ENCODE measurements around the gene KRT23. TPM values are rescaled to one million over a fixed set of nuclear protein-coding genes. Genes with fewer than 3 reads are reported as not detected.

Gene KRT23
- under 0.01 TPM in 1 of 2 replicates, not detected in the other for total RNA-seq

GRCh38 chr17:40937384-40937819 lies at the start of gene KRT23:
KRT23 (minus strand) TSS chr17:40937646; CDS start chr17:40936603, 1,043 bp downstream.

DNA sequence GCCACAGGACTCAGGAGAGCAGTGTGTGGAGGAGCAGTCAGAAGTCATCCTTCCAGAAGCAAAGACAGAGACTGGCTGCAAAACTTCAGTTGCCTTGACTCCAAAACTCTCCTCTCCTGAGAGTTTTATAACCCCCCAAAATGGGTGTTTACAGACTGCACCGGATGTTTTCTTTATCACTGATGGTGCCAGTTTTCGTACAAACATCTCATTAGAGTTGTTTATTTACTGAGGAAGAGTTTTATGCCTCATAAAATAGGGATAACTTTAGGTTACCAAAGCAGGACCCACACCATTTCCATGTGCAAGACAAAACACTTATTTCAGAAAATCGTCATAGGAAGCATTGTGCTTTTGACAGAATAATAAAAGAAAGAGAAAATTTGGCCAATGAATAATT lies 46.8 kb upstream of the KRT23 start, which contains the start of gene KRT40:
KRT40 (minus strand) TSS at position 101 of the 400 bp plus-strand sequence; CDS start at position 48, 53 bp downstream.

DNA sequence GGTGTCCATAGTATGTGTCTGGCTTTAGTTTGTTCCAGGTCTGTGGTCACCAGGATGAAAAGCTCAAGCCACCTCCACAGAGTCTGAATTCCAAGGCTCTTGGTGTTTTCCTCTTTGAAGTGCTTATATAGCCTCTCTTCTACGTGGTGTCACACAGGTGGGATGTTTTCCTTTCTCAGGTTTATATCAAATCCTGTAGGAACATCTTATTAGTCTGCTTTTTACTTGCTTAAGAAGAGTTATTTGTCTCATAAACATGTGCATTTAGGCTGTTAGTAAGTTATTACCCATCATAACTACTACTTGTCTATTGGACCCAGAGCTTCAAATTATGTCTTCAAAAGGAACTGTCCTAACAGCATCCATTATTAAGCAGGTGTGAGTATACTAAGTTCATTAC lies 29.4 kb upstream of the KRT23 start, which contains the start of gene KRT39:
KRT39 (minus strand) TSS at position 101 of the 400 bp plus-strand sequence; CDS start at position 9, 92 bp downstream.

GRCh38 chr17:40884708-40885512 lies 52.5 kb downstream of the KRT23 start, which contains the start of gene KRT20:
KRT20 (minus strand) TSS chr17:40885242; CDS start chr17:40885185, 57 bp downstream.

Other genes with a start within 250 kb of the KRT23 start
- gene KRT24, start 233.9 kb downstream of the KRT23 start, total RNA-seq: not detected in 2 replicates
- gene KRT25, start 182.3 kb downstream of the KRT23 start, total RNA-seq: not detected in 2 replicates
- gene KRT26, start 165.4 kb downstream of the KRT23 start, total RNA-seq: not detected in 2 replicates
- not detected in 2 replicates for gene KRT27, start 155.1 kb downstream of the KRT23 start, total RNA-seq
- not detected in 2 replicates for gene KRT28, start 137.7 kb downstream of the KRT23 start, total RNA-seq
- gene KRT10, start 115.0 kb downstream of the KRT23 start, total RNA-seq: 24.4 and 33.1 TPM in 2 replicates
- gene KRT12, start 70.4 kb downstream of the KRT23 start, total RNA-seq: not detected in 2 replicates
- gene KRT20, start 52.4 kb downstream of the KRT23 start, total RNA-seq: not detected in 2 replicates
- gene KRT39, start 29.3 kb upstream of the KRT23 start, total RNA-seq: 0.52 TPM in 1 of 2 replicates, not detected in the other
- not detected in 2 replicates for gene KRT40, start 46.7 kb upstream of the KRT23 start, total RNA-seq
- gene KRTAP3-3, start 56.5 kb upstream of the KRT23 start, total RNA-seq: not detected in 2 replicates
- not detected in 2 replicates for gene KRTAP3-2, start 62.3 kb upstream of the KRT23 start, total RNA-seq
- gene KRTAP3-1, start 71.5 kb upstream of the KRT23 start, total RNA-seq: not detected in 2 replicates
- 10.1 TPM in 1 of 2 replicates, not detected in the other for gene KRTAP1-5, start 89.6 kb upstream of the KRT23 start, total RNA-seq
- not detected in 2 replicates for gene KRTAP1-4, start 92.5 kb upstream of the KRT23 start, total RNA-seq
- gene KRTAP1-3, start 97.2 kb upstream of the KRT23 start, total RNA-seq: not detected in 2 replicates
- gene KRTAP1-1, start 103.8 kb upstream of the KRT23 start, total RNA-seq: not detected in 2 replicates
- gene KRTAP2-1, start 109.7 kb upstream of the KRT23 start, total RNA-seq: not detected in 2 replicates
- not detected in 2 replicates for gene KRTAP2-2, start 117.6 kb upstream of the KRT23 start, total RNA-seq
- 1.9 TPM in 1 of 2 replicates, not detected in the other for gene KRTAP2-3, start 122.5 kb upstream of the KRT23 start, total RNA-seq
- gene KRTAP2-4, start 128.2 kb upstream of the KRT23 start, total RNA-seq: not detected in 2 replicates
- gene KRTAP4-7, start 146.5 kb upstream of the KRT23 start, total RNA-seq: not detected in 2 replicates
- not detected in 2 replicates for gene KRTAP4-8, start 160.5 kb upstream of the KRT23 start, total RNA-seq
- gene KRTAP4-16, start 164.6 kb upstream of the KRT23 start, total RNA-seq: not detected in 2 replicates
- gene KRTAP4-9, start 167.7 kb upstream of the KRT23 start, total RNA-seq: not detected in 2 replicates
- not detected in 2 replicates for gene KRTAP4-11, start 180.7 kb upstream of the KRT23 start, total RNA-seq
- not detected in 2 replicates for gene KRTAP4-12, start 186.5 kb upstream of the KRT23 start, total RNA-seq
- not detected in 2 replicates for gene KRTAP4-6, start 202.9 kb upstream of the KRT23 start, total RNA-seq
- not detected in 2 replicates for gene KRTAP4-5, start 212.2 kb upstream of the KRT23 start, total RNA-seq
- not detected in 2 replicates for gene KRTAP4-4, start 223.1 kb upstream of the KRT23 start, total RNA-seq
- gene KRTAP4-3, start 230.6 kb upstream of the KRT23 start, total RNA-seq: not detected in 2 replicates
- gene KRTAP4-2, start 240.6 kb upstream of the KRT23 start, total RNA-seq: not detected in 2 replicates
- 0.13 TPM in 1 of 2 replicates, not detected in the other for gene KRTAP4-1, start 247.3 kb upstream of the KRT23 start, total RNA-seq